ENCODE data around the gene DCDC1. TPM values are rescaled to one million over a fixed set of nuclear protein-coding genes. Genes with fewer than 3 reads are reported as not detected.
A peak's percentile ranks its signal among the peaks of the same experiment; 100 is the strongest.

Gene DCDC1
- 1.6 TPM for total RNA-seq

- DNase-seq (ENCODE audit: low spot score): peak; percentile 93
Measured at GRCh38 chr11:31369348-31370329, at the start of gene DCDC1, which contains the start of gene DNAJC24. Gene DCDC1, minus strand, starts transcription at chr11:31369739. Its CDS starts 41,459 bp downstream, at chr11:31328280. Gene DNAJC24, plus strand, starts transcription at chr11:31369860. Its CDS starts 889 bp downstream, at chr11:31370749.

- no peak for DNase-seq (ENCODE audit: low spot score)
Measured at GRCh38 chr11:31419138-31419537, 49.6 kb upstream of the DCDC1 start.

GRCh38 chr11:31417816-31418215 lies 48.3 kb upstream of the DCDC1 start:
- DNase-seq (ENCODE audit: low spot score): no peak

- no peak for DNase-seq (ENCODE audit: low spot score)
Measured at GRCh38 chr11:31417357-31417756, 47.8 kb upstream of the DCDC1 start.

GRCh38 chr11:31415435-31415834 lies 45.9 kb upstream of the DCDC1 start:
- DNase-seq (ENCODE audit: low spot score): no peak

- DNase-seq (ENCODE audit: low spot score): no peak
Measured at GRCh38 chr11:31414338-31414737, 44.8 kb upstream of the DCDC1 start.

- DNase-seq (ENCODE audit: low spot score): no peak
Measured at GRCh38 chr11:31412946-31413345, 43.4 kb upstream of the DCDC1 start.

- no peak for DNase-seq (ENCODE audit: low spot score)
Measured at GRCh38 chr11:31408201-31408600, 38.7 kb upstream of the DCDC1 start.

- DNase-seq (ENCODE audit: low spot score): no peak
Measured at GRCh38 chr11:31404614-31405013, 35.1 kb upstream of the DCDC1 start.

GRCh38 chr11:31397239-31397834 lies 27.8 kb upstream of the DCDC1 start:
- DNase-seq (ENCODE audit: low spot score): no peak

GRCh38 chr11:31387379-31387778 lies 17.8 kb upstream of the DCDC1 start:
- no peak for DNase-seq (ENCODE audit: low spot score)

- DNase-seq (ENCODE audit: low spot score): no peak
Measured at GRCh38 chr11:31383116-31383515, 13.6 kb upstream of the DCDC1 start.

GRCh38 chr11:31375879-31376278 lies 6.3 kb upstream of the DCDC1 start:
- DNase-seq (ENCODE audit: low spot score): no peak

GRCh38 chr11:31366795-31367194 lies 2.7 kb downstream of the DCDC1 start:
- DNase-seq (ENCODE audit: low spot score): no peak

GRCh38 chr11:31361743-31362142 lies 7.8 kb downstream of the DCDC1 start:
- DNase-seq (ENCODE audit: low spot score): no peak

GRCh38 chr11:31355817-31356216 lies 13.7 kb downstream of the DCDC1 start:
- DNase-seq (ENCODE audit: low spot score): no peak

- no peak for DNase-seq (ENCODE audit: low spot score)
Measured at GRCh38 chr11:31355131-31355530, 14.4 kb downstream of the DCDC1 start.

GRCh38 chr11:31351168-31351567 lies 18.4 kb downstream of the DCDC1 start:
- no peak for DNase-seq (ENCODE audit: low spot score)

GRCh38 chr11:31340903-31341572 lies 28.5 kb downstream of the DCDC1 start:
- no peak for DNase-seq (ENCODE audit: low spot score)

- DNase-seq (ENCODE audit: low spot score): no peak
Measured at GRCh38 chr11:31337806-31338205, 31.7 kb downstream of the DCDC1 start.

GRCh38 chr11:31328697-31329096 lies 40.8 kb downstream of the DCDC1 start:
- no peak for DNase-seq (ENCODE audit: low spot score)

- no peak for DNase-seq (ENCODE audit: low spot score)
Measured at GRCh38 chr11:31327417-31327816, 42.1 kb downstream of the DCDC1 start.
